ENCODE data around the gene ANKS1B. TPM values are rescaled to one million over a fixed set of nuclear protein-coding genes. Genes with fewer than 3 reads are reported as not detected.

ANKS1B gene
- total and polyA plus RNA-seq, 2 of the 4 experiments (the other 2 are of a cell fraction), result 0.17 to 0.18 TPM

- 0 out of 2 replicates have a peak, but pooled peaks cover 2% of the 10 kb centered on the region for H3K9me3 ChIP-seq (ENCODE audit: control insufficient read depth, insufficient read depth, low read length)
- ChIA-PET POLR2A (ENCODE audit: unreplicated experiment) (no interaction called here), CTCF (no interaction called here)
- H2BK120ac ChIP-seq (ENCODE audit: low read depth, low read length), result no peak overlapping the region
- H3K27ac ChIP-seq (ENCODE audit: insufficient read depth, low read length), result no peak overlapping the region
- H3K18ac ChIP-seq (ENCODE audit: low read depth, low read length), result no peak overlapping the region
- no peak overlapping the region for H3K9ac ChIP-seq (ENCODE audit: low read depth, low read length)
- no peak overlapping the region for H2BK20ac ChIP-seq (ENCODE audit: low read depth, low read length)
- intact Hi-C loops (cut with micrococcal nuclease) (no loop called here), in situ Hi-C loops (cut with MboI; ENCODE audit: low sequenced_read_pairs) (no loop called here), dilution Hi-C loops (cut with HindIII; ENCODE audit: low sequenced_read_pairs, unreplicated experiment) (no loop called here)
- ATAC-seq (ENCODE audit: low read depth) (no peak), DNase-seq (no peak)
- H3K23ac ChIP-seq (ENCODE audit: low read depth, low read length), result no peak overlapping the region
- no peaks in the 10 kb centered on the region for H3K36me3 ChIP-seq (ENCODE audit: control insufficient read depth, insufficient read depth, low read length)
- H4K5ac ChIP-seq (ENCODE audit: low read depth, low read length), result no peak overlapping the region
- H2AK5ac ChIP-seq (ENCODE audit: low read depth, low read length), result no peak overlapping the region
- TF ChIP-seq CEBPB (IDR thresholded peaks at IDR 0.05; ENCODE audit: low read depth, low read length), result no peak
- TF ChIP-seq NFE2L2 (IDR thresholded peaks at IDR 0.05; ENCODE audit: low read depth, low read length), result no peak
- TF ChIP-seq RFX5 (IDR thresholded peaks at IDR 0.05; ENCODE audit: low read depth, low read length), result no peak
- no peak for TF ChIP-seq MAZ (IDR thresholded peaks at IDR 0.05; ENCODE audit: borderline replicate concordance, low read depth, low read length)
- no peak for TF ChIP-seq POLR2A (IDR thresholded peaks at IDR 0.05; ENCODE audit: low read depth, low read length)
- TF ChIP-seq USF2 (IDR thresholded peaks at IDR 0.05; ENCODE audit: low read depth, low read length), result no peak
- TF ChIP-seq RCOR1 (IDR thresholded peaks at IDR 0.05; ENCODE audit: insufficient replicate concordance, low read length), result no peak
- TF ChIP-seq RAD21 (IDR thresholded peaks at IDR 0.05; ENCODE audit: low read length), result no peak
- TF ChIP-seq SMC3 (IDR thresholded peaks at IDR 0.05; ENCODE audit: low read depth, low read length), result no peak
- TF ChIP-seq MXI1 (IDR thresholded peaks at IDR 0.05; ENCODE audit: borderline replicate concordance, low read depth, low read length), result no peak
- TF ChIP-seq MAFK (IDR thresholded peaks at IDR 0.05; ENCODE audit: low read depth, low read length), result no peak
- TF ChIP-seq CHD1 (IDR thresholded peaks at IDR 0.05; ENCODE audit: low read depth, low read length), result no peak
- TF ChIP-seq FOS (IDR thresholded peaks at IDR 0.05; ENCODE audit: low read depth, low read length), result no peak
- TF ChIP-seq ELK1 (IDR thresholded peaks at IDR 0.05; ENCODE audit: borderline replicate concordance, low read depth, low read length), result no peak
- no peaks in the 10 kb centered on the region for H4K20me1 ChIP-seq (ENCODE audit: insufficient read depth, low read length)
- no peaks in the 10 kb centered on the region for H3K27me3 ChIP-seq (ENCODE audit: control insufficient read depth, insufficient read depth, low read length)
- no peak overlapping the region for H3K4ac ChIP-seq (ENCODE audit: low read depth, low read length)
- no peak overlapping the region for H2BK15ac ChIP-seq (ENCODE audit: low read depth, low read length)
- H3K79me1 ChIP-seq (ENCODE audit: low read depth in 1 of 2, low read length in 2 of 2), result no peaks in the 10 kb centered on the region
- H4K8ac ChIP-seq (ENCODE audit: low read depth in 2 of 2, low read length in 2 of 2), result no peak overlapping the region
- no peaks in the 10 kb centered on the region for H3K9me1 ChIP-seq (ENCODE audit: insufficient read depth, low read length)
- H2BK5ac ChIP-seq (ENCODE audit: low read depth, low read length, poor library complexity, severe bottlenecking), result no peak overlapping the region
- no peak overlapping the region for H2AFZ ChIP-seq (replicated peaks; ENCODE audit: low read length, poor library complexity)
- H4K91ac ChIP-seq (ENCODE audit: insufficient read depth, low read depth, low read length), result no peak overlapping the region
- H3K4me2 ChIP-seq (ENCODE audit: low read depth, low read length), result no peak overlapping the region
- H3K14ac ChIP-seq (replicated peaks; ENCODE audit: low read depth, low read length), result no peak overlapping the region
- no peak overlapping the region for H3K4me3 ChIP-seq (ENCODE audit: insufficient read depth, low read depth, low read length)
- no peak overlapping the region for H2AK9ac ChIP-seq (replicated peaks; ENCODE audit: low read depth, low read length, poor library complexity)
- BruUV-seq (replicated peaks), result no TSS peak
- no peaks in the 10 kb centered on the region for H3K4me1 ChIP-seq (ENCODE audit: control insufficient read depth, insufficient read depth, low read length)
- H3K56ac ChIP-seq (ENCODE audit: extremely low read depth, insufficient read depth, low read length), result no peak overlapping the region
Observed at GRCh38 chr12:99444859-99445316, 539.8 kb downstream of the ANKS1B start.

All from IMR-90 (cell line).